Muscle of leg (tissue), 11 donors: Measurements from ENCODE around the gene TRPM3. TPM values are rescaled to one million over a fixed set of nuclear protein-coding genes. Genes with fewer than 3 reads are reported as not detected.

ENCODE experiments used
- DNase-seq: peaks from one replicate; pipeline ENCODE4 v3.0.0; 2013
- H3K27ac ChIP-seq: one replicate; pipeline ENCODE4 v1.5.1; 2013; ENCODE audit warnings: mild to moderate bottlenecking, low read length, control low read depth
- H3K27me3 ChIP-seq: one replicate; pipeline ENCODE4 v1.6.1; 2013; ENCODE audit warnings: low read length; ENCODE audit not compliant: control insufficient read depth, insufficient read depth
- H3K36me3 ChIP-seq: one replicate; pipeline ENCODE4 v1.6.1; 2013; ENCODE audit warnings: low read length; ENCODE audit not compliant: control insufficient read depth, insufficient read depth
- H3K4me1 ChIP-seq: one replicate; pipeline ENCODE4 v1.6.1; 2013; ENCODE audit warnings: low read length; ENCODE audit not compliant: control insufficient read depth, insufficient read depth
- H3K4me3 ChIP-seq: one replicate; pipeline ENCODE4 v1.5.1; 2013; ENCODE audit warnings: low read length, control low read depth
- H3K9me3 ChIP-seq: replicated peaks from 2 replicates; pipeline ENCODE4 v1.6.1; 2013; ENCODE audit warnings: low read depth, low read length; ENCODE audit not compliant: control insufficient read depth
- WGBS: methylation state at CpG from one replicate; pipeline ENCODE4 v1.1.5; 2013; ENCODE audit warnings: missing lambda C conversion rate; ENCODE audit not compliant: insufficient coverage; 5-methylcytosine and 5-hydroxymethylcytosine counted together
- polyA plus RNA-seq, 8 donors: library from polyadenylated mRNA; unstranded; fragments of 120-200 nt; gene quantifications; one replicate each; pipeline versions ENCODE4 v1.2.1 to v1.2.3, GENCODE V29; 2013; ENCODE audit warnings: inconsistent platforms in 1 of 8, low replicate concordance in 1 of 8; ENCODE audit not compliant: insufficient read length in 8 of 8, insufficient read depth in 1 of 8
- total RNA-seq: library from RNA; stranded (reverse); fragments of 120-200 nt; gene quantifications from one replicate; pipeline ENCODE4 v1.2.4, GENCODE V29; 2013

TRPM3 gene
- total and polyA plus RNA-seq, 9 donors, result 0.14 to 0.66 (median 0.31) TPM

DNA sequence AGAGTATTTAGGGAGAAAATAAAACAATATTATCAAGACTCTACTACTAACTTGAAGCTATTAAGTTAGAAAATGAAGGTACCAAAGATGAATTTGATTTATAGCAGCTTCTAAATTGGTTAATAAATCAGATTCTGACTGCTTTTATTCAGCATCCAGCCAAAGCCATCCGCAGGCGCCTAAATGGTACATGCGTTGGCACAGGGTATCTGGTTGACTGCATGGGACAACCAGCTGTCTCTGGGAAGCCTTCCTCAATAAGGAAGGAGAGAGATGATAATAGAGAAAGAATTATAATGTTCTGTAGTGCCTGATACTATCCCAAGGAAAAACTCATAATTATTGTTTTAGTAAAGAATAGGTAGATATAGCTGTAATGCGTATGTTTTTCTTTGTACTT, 9.1 kb upstream of the TRPM3 start:
- no peak for DNase-seq
- 100% methylated on average over 2 of the region's 4 CpGs for WGBS

DNA sequence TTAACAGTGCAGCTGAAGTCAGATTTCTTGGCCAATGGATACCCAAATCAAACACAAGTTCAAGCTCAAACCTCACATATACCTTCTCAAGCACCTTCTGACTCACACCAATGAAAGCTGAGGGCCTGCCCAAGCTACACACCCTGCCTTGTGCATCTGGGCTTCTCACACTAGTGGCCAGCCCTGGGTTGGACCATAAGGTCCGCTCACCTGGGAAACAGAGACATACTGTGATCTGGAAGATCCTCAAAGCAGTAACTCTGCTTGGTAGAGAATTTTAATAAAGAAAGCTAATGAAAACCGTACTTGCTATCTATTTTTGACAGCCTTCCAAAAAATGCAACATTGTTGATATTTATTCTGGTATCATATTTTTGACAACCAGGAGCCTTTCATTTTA, 7.4 kb upstream of the TRPM3 start:
- DNase-seq, result no peak
- Histone ChIP-seq H3K9me3 (no peaks in the 10 kb centered on the region), H3K36me3 (no peaks in the 10 kb centered on the region), H3K4me3 (no peak overlapping the region), H3K27ac (no peak overlapping the region), H3K4me1 (no peaks in the 10 kb centered on the region), H3K27me3 (no peaks in the 10 kb centered on the region)
- no CpG with 5 or more reads among the region's 2 CpGs for WGBS

More for the DNA sequence above, 9.1 kb upstream of the TRPM3 start:
- no peaks in the 10 kb centered on the region for H3K27me3 ChIP-seq
- no peaks in the 10 kb centered on the region for H3K4me1 ChIP-seq
- no peak overlapping the region for H3K27ac ChIP-seq
- H3K9me3 ChIP-seq, result no peaks in the 10 kb centered on the region
- H3K4me3 ChIP-seq, result no peak overlapping the region
- H3K36me3 ChIP-seq, result no peaks in the 10 kb centered on the region

DNA sequence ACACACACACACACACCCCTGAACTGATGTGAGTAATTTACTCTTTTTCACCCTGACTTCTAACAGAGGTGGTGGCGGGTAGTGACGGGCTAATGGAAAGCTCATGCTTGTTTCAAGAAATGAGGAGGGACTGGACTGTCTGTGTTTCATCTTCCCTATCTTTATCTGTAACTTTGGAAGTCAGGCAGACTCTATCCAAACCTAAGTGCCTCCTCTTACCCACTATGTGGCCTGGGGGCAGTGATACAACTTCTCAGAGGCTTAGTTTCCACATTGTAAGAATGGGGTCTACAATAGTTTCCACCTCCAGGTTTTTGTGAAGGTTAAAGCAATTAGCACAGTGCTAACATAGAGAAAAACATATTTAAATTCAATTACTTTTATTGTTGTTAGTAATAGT, 5.9 kb upstream of the TRPM3 start:
- Histone ChIP-seq H3K4me1 (no peaks in the 10 kb centered on the region), H3K9me3 (no peaks in the 10 kb centered on the region), H3K4me3 (no peak overlapping the region), H3K27me3 (no peaks in the 10 kb centered on the region), H3K36me3 (no peaks in the 10 kb centered on the region), H3K27ac (no peak overlapping the region)
- DNase-seq, result no peak
- WGBS, result no CpG with 5 or more reads among the region's 2 CpGs

DNA sequence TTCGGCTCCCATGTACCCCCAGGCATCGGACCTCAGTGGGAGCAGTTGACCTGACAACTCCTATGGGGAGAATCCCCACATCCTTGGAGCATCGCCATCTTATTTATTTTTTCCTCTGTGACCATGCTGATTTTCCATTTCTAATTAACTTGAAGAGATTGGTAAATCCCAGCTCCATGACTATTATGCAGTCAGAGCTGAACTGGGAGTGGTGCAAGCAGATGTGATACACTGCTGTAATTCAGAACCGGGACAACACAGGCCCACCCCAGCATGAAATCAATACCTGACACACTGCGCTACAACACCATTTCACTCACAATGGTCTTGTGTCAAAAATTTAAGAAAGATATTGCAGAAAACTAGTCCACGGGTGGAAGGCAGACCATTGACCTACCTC, 1.0 kb upstream of the TRPM3 start:
- H3K27me3 ChIP-seq, result peaks cover 10% of the 10 kb centered on the region
- H3K9me3 ChIP-seq, result no peaks in the 10 kb centered on the region
- H3K27ac ChIP-seq, result no peak overlapping the region
- 50% methylated on average over 1 of the region's 6 CpGs for WGBS
- H3K4me1 ChIP-seq, result peaks cover 7% of the 10 kb centered on the region
- H3K36me3 ChIP-seq, result no peaks in the 10 kb centered on the region
- H3K4me3 ChIP-seq, result no peak overlapping the region
- no peak for DNase-seq

DNA sequence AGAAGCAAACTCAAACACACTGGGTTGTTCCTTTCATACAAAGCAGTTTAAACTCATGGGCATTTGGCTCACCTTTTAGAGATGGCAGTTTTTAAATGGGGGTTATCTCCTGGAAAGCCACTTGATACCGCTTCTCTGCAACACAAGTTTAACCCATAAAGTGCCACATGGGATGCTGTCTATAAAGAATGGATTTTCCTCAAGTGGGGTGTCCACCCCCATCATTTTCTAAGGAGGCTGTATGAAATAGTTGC, 528 bp upstream of the TRPM3 start:
- H3K27me3 ChIP-seq, result peaks cover 10% of the 10 kb centered on the region
- no peaks in the 10 kb centered on the region for H3K36me3 ChIP-seq
- no peak overlapping the region for H3K27ac ChIP-seq
- H3K9me3 ChIP-seq, result no peaks in the 10 kb centered on the region
- peaks cover 7% of the 10 kb centered on the region for H3K4me1 ChIP-seq
- DNase-seq, result no peak
- no CpG with 5 or more reads among the region's 1 CpG for WGBS
- no peak overlapping the region for H3K4me3 ChIP-seq

DNA sequence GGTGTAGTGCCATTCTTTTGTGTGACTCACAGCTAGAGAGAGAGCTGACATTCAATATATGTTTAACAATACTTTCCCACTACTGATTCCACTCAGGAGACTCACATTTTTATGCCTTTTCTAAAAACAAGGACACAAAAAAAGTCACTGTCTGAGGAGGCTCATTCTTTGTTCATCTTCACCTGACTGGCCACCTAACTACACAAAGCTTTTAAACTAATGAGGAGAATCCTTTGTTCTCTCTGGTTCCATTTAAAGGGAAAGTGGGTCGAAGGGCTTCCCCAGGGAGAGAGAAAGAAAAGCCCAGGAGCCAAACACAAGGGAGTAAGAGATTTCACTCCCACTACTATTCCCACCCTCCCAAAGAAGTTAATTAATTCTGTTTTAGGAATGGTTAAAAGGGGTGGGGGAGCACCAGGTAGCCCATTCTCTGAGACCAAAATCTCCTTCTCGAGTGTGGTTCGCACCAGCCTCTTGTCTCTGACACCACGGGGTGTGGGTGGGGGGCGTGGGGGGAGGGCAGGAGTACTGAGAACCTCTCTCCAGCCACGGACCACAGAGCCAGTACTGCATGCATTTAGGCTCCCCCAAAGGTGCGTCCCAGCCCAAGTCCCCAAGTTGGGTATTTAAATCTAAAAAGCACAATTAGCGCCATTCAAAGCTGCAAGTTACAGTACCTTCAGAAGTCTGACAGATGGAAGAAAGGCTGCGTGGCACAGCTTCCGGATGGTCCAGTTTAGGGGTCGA, 747 bp downstream of the TRPM3 start:
- Histone ChIP-seq H3K4me1 (peaks cover 7% of the 10 kb centered on the region), H3K27me3 (peaks cover 10% of the 10 kb centered on the region), H3K27ac (no peak overlapping the region), H3K36me3 (no peaks in the 10 kb centered on the region), H3K9me3 (no peaks in the 10 kb centered on the region), H3K4me3 (no peak overlapping the region)
- DNase-seq, result no peak
- 0% methylated on average over 3 of the region's 11 CpGs for WGBS

DNA sequence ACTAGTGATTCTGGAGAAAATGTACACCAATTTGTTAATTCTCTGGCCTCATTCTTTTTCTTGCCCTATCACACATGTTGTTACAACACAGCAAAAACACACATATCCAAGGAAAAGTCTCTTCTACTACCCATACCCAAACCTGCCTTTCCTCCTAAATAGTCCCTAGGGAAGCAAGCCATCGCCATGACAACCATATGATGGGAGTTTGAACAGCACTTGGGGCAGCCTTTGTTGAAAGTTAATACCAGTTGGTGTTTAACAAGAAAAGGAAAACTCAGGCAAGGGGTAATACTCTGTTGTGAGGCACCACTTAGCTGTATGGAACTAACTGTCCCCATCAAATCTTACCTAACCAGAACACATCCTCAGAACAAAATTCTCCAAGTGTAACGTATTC, 1.7 kb downstream of the TRPM3 start:
- WGBS, result 83% methylated on average over 1 of the region's 2 CpGs
- Histone ChIP-seq H3K27ac (no peak overlapping the region), H3K36me3 (no peaks in the 10 kb centered on the region), H3K4me1 (peaks cover 7% of the 10 kb centered on the region), H3K27me3 (peaks cover 10% of the 10 kb centered on the region), H3K9me3 (no peaks in the 10 kb centered on the region), H3K4me3 (no peak overlapping the region)
- DNase-seq, result no peak

DNA sequence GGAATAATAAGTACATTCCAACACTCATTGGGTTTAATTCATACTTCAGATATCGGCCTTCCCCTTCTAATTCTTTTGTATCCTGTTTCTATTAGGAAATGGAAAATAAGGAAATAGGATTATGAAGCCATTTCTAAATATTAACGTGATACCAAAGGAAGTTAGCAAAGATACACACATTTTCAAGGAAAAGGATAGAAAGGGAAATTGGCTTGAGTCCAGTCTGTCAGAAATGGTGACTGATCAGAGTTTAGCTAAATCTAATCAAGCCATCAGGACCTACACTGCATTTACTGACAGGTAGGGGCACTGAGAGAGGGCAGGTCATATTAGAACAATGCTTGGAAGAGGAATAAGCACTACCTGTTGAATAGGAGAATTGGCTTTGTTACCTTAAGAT, 3.1 kb downstream of the TRPM3 start:
- H3K4me1 ChIP-seq, result peaks cover 7% of the 10 kb centered on the region
- no CpG with 5 or more reads among the region's 2 CpGs for WGBS
- H3K27me3 ChIP-seq, result peaks cover 10% of the 10 kb centered on the region
- no peak overlapping the region for H3K4me3 ChIP-seq
- no peak overlapping the region for H3K27ac ChIP-seq
- no peaks in the 10 kb centered on the region for H3K36me3 ChIP-seq
- no peaks in the 10 kb centered on the region for H3K9me3 ChIP-seq
- no peak for DNase-seq

DNA sequence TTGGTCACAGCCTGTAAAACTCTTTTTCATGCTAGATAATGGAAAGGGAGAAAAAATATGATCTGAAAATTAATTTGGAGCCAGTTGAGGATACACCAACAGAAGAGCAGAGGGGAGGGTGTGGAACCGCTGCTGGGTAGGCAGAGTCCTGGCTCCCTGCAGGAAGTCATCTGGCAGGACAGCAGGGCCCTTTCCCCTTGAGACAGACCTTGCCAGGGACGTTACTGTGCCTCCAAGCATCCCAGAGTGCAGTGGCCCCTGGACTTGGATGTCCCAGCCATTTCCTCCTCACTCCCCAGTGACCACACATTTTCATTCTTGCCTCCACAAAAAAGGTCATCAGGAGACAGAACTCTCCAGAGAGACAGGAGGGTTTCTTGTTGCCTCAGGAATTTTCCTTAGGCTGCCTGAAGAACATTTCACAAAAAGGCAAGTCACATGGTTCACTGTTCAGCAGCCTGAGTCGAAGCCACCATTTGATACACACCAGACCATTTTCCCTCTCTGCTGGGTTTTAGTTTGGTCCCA, 5.9 kb downstream of the TRPM3 start:
- H3K27me3 ChIP-seq, result peaks cover 2% of the 10 kb centered on the region
- H3K4me3 ChIP-seq, result no peak overlapping the region
- WGBS, result 29% methylated on average over 2 of the region's 3 CpGs
- no peak for DNase-seq
- H3K9me3 ChIP-seq, result no peaks in the 10 kb centered on the region
- H3K27ac ChIP-seq, result no peak overlapping the region
- H3K4me1 ChIP-seq, result no peaks in the 10 kb centered on the region
- no peaks in the 10 kb centered on the region for H3K36me3 ChIP-seq

DNA sequence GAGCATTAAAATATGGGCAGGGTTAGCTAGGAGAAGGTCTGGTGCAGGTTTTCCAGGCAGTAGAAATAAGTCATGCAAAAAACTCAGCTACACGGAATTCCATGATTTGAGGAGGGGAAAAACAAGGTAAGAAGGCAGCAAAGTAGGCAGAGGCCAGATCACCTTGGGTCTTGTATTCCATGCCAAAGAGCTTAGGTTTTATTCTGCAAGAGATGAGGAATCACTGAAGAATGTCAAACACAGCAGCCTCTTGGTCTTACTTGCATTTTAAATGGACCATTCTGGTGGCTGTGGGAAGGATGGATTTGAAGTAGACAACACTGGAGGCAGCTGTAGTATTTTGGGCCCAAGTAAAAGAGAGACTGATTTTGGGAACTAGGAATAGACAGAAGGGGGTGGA, 8.6 kb downstream of the TRPM3 start:
- H3K4me1 ChIP-seq, result no peaks in the 10 kb centered on the region
- WGBS, result 73% methylated on average over 1 of the region's 1 CpG
- H3K9me3 ChIP-seq, result no peaks in the 10 kb centered on the region
- no peaks in the 10 kb centered on the region for H3K27me3 ChIP-seq
- H3K4me3 ChIP-seq, result no peak overlapping the region
- H3K27ac ChIP-seq, result no peak overlapping the region
- no peak for DNase-seq
- no peaks in the 10 kb centered on the region for H3K36me3 ChIP-seq

DNA sequence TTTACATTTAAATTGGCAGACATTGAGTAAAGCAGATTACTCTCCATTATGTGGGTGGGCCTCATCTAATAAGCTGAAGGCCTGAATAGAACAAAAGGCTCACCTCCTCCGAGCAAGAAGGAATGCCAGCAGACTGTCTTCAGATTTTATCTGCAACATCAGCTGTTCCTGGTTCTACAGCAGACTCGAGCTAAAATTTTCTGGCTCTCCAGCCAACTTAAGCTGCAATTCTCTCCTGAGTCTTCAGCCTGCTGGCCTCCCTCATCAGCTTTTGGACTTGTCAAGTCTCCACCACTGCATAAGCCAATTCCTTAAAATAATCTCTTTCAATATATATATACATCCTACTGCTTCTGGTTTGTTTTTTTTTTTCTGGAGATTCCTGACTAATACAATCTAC, 12.5 kb downstream of the TRPM3 start:
- WGBS, result 28% methylated on average over 2 of the region's 2 CpGs
- Histone ChIP-seq H3K27me3 (no peaks in the 10 kb centered on the region), H3K36me3 (no peaks in the 10 kb centered on the region), H3K4me1 (no peaks in the 10 kb centered on the region), H3K9me3 (no peaks in the 10 kb centered on the region), H3K4me3 (no peak overlapping the region), H3K27ac (no peak overlapping the region)
- DNase-seq, result peak; percentile 85
